GM21381 (cell line): ENCODE data around the gene BNC1.

Source experiments
- ATAC-seq: cut with Tn5 transposase; IDR thresholded peaks from one replicate; pipeline ENCODE4 v1.9.1; 2021; ENCODE audit warnings: mild to moderate bottlenecking, moderate library complexity; ENCODE audit not compliant: unreplicated experiment

BNC1 gene

GRCh38 chr15:83300826-83301225 lies 16.4 kb upstream of the BNC1 start:
- ATAC-seq = no peak

DNA sequence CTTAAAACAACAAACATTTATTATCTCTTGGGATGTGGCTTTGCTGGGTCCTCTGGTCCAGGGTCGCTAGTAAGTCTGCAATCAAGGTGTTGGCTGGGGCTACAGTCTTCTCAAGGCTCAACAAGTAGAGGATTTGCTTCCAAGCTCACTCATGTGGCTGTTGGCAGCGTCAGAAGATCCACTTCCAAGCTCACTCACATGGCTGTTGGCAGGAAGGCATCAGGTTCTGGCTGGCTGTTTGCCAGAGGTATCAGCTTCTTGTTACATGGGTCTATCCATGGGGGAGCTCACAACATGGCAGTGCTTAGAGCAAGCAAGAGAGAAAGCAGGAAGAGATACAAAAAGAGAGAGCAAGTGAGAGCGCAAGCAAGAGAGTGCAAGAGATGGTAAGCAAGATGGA lies 15.0 kb upstream of the BNC1 start:
- no peak for ATAC-seq

- ATAC-seq = no peak
Observed at GRCh38 chr15:83295417-83295816, 11.0 kb upstream of the BNC1 start.

DNA sequence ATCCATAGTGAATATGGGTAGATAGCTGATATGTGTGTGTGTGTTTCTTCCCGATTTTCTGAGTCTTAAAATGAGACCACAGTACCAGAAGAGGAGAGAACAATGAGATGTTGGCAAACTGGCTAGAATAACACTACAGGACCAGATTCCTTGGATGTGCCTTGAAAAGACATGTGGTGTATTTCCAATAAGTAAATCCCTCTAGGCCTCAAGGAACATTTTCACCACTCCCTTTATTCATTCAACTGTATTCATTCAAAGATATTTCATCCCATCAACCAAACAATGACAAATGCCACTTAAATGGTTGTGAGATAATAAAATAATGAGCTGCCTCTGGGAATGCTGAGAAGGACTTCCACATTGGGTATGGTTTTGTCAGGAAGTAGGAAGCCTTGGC lies 8.7 kb upstream of the BNC1 start:
- ATAC-seq = no peak

DNA sequence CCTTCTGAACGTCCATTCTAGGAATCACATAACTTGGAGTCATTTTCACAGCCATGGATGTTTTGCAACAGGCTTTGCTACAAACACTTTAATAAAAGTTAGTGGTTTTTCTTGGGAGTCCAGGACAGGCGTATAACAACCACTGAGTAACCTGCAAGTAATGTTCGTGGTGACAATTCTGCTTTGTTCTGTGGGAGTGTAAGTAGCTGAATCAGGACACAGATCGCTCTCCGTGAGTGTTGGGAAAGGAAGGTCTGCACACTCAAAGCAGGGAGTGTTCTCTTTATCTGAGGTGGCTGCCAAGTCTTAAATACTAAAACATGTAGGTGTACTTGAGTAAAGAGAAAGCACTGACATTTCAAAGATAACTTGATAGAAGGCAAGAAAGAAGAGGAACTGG lies 7.9 kb upstream of the BNC1 start:
- no peak for ATAC-seq

DNA sequence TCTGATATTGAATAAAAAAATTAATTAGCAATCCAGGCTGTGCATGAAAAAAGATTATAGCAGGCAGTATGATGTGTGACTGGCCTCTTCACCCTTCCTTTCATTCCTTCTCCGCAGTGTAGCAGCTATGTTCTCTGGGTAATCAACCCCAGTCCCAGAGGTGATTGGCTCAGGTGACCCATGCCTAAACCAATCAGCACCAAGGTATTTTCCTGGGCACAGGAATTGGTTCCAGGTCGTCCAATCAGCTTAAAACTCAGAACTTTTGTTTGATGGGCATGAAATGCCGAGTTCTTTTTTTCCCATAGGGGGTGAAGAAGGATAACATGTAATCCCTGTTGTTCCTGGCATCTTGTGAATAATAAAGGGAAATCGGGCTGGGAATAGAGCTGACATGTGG lies 5.8 kb upstream of the BNC1 start:
- ATAC-seq = no peak

GRCh38 chr15:83289160-83289559 lies 4.7 kb upstream of the BNC1 start:
- no peak for ATAC-seq

DNA sequence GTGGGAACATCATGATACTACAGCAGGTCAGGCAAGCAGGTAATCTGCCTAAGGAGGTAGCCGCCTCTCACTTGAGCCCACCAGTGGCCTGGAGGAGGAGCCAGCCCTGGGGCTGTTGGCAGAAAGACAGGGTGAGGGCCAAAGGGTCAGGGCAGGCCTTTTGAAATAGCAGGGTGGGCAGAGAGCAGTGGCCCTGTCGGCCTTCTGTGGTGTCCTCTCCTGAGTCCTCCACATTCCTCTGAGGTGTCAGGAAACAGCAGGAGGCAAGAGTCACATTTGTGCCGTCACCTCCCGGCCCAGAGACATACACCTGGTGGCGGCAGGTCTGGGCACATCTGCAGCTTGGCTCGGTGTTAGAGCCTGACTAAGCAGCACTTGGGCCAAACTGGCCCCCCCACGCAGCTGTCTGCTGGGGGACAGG lies 3.9 kb upstream of the BNC1 start:
- no peak for ATAC-seq

- ATAC-seq = no peak
Observed at GRCh38 chr15:83287541-83288027, 3.1 kb upstream of the BNC1 start.

DNA sequence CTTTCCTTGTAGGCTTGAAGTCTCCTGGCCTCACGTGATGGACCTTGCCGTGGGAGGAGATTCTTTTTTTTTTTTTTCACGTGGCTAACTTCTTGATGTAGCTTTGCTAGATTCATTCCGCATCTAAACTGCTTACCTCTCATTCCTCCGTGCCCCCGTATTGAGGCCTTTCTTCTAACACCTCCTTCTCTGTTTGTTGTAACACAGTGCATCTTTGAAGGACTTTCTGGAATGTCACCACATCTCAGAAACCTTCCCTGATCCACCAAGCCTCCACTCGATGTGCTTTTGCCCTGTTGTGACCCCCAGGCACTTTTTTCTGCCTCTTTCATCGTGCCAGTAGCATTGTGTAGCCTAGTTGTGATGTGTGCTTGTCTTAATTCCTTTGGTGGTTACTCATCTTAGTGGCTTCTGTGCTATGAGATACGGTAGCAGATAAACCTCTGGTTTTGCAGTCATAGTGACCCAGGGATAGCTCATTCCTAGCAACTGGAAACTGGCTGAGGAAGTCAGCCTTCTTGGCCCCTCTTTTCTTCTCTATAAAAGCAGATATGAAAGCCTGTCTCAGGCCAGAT lies 1.6 kb upstream of the BNC1 start:
- ATAC-seq = no peak

- no peak for ATAC-seq
Observed at GRCh38 chr15:83285284-83285978, 967 bp upstream of the BNC1 start.

GRCh38 chr15:83283813-83284558 lies 478 bp downstream of the BNC1 start:
- no peak for ATAC-seq

DNA sequence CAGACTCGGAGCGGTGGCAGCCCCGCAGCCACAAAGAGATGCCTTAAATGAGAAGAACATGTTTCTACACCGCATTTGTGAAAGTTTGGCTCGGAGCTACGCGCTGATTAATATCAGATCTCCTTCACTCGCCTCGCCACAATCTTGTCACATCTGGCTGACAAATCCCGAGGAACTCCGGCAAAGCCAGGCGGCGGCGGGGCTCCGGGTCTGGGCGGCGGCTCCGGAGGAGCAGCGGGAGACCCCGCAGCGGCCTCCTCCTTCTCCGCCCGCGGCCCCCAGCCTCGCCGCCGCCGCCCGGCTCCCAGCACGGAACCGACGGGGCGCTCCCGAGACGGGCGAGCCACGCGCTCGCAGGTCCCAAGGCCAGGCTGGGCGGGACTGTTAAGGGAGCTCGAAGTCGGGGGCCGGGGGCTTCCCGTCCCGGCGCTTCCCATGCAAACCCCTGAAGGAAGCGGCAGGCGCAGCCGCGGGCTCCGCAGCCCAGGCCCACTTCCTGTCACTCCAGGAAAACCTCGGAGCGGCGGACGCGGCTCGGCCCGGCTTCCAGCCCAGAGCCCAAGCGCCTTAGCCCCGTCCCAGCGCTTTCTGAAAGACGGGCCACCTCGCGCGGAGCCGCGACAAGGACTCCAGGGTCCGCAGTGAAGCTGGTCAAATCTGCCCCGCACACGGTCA lies 1.2 kb downstream of the BNC1 start:
- ATAC-seq = no peak

DNA sequence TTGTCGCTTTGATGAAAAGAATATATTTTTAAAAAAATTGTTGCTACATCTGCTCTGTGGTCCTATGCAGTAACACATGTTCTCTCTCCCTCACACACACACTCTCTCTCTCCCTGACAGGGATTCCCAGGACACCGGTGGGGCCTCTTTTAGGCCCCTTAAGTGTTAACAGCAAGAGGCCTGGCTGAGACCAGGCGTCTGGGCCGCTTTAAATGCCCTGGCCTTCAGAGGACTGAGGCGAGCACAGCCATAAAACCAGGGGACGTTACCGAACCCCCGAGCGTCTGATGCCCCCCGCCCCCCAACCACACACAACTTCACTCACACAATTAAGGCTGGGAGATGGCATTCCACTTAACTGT lies 1.7 kb downstream of the BNC1 start:
- no peak for ATAC-seq

DNA sequence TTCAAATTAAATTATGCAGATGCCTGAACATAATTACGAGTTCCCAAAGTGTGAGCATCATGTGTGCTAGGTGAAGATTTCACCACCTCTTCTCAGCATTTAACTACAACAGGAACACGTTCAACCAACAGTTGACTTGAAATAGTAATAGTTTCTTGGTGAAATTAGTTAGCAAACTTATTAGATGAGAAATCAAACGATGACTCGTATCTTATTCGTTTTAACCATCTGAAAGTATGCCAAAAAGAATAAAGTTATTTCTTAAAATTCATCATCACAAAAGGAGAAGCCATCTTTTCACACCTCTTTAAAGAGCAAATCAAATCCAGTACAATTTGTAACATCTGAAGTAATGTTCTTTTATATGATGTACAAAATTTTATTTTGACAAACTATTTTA lies 2.3 kb downstream of the BNC1 start:
- no peak for ATAC-seq

DNA sequence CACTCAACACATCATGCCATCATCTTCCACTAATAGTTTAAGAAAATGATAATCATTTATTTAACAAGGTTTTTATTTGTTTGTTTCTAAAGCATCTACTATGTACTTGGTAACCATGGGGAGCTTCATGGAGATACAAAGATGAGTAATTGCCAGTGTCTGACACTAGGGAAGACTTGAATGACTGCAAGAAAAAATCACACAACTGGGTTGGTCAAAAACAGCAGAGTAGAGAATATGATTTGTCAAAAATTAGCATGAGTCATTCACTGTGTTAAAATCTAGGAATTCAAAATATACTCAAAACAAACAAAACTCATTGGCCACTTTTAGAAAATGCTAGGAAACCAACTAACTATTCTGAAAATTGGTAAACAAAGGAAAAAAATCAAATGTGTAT lies 6.3 kb downstream of the BNC1 start:
- no peak for ATAC-seq

GRCh38 chr15:83276661-83277060 lies 7.8 kb downstream of the BNC1 start:
- no peak for ATAC-seq

DNA sequence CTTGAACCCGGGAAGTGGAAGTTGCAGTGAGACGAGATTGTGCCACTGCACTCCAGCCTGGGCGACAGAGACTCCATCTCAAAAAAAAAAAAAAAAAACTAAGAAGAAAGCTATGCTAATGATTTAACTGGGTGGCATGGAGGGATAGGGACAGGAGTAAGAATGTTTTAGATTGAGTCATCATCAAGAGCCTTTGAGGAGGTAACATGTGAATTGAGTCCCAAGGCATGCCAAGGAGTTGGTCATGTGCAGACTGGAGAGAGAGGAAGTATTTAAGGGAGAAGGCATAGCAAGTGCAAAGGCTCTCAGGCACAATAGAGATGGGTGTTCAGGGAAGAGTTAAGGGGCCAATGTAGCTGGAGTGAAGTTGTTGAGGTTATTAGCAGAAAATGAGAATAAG lies 9.1 kb downstream of the BNC1 start:
- ATAC-seq = no peak

GRCh38 chr15:83270176-83270575 lies 14.3 kb downstream of the BNC1 start:
- no peak for ATAC-seq

GRCh38 chr15:83268147-83268546 lies 16.3 kb downstream of the BNC1 start:
- ATAC-seq = no peak

GRCh38 chr15:83262594-83263315 lies 21.7 kb downstream of the BNC1 start:
- ATAC-seq = no peak
